Fibroblast of skin of right quadriceps (primary cell): ENCODE measurements around the gene PLEKHM2.

ENCODE experiments used
- DNase-seq: peaks from one replicate; pipeline ENCODE4 v3.0.0-alpha.2; 2013

PLEKHM2 gene

GRCh38 chr1:15744122-15744679 is 60.1 kb downstream of the PLEKHM2 start:
- no peak for DNase-seq

- DNase-seq = no peak
Observed at GRCh38 chr1:15747378-15747777, 63.3 kb downstream of the PLEKHM2 start.

GRCh38 chr1:15748264-15748663 is 64.1 kb downstream of the PLEKHM2 start:
- DNase-seq = no peak

- no peak for DNase-seq
Observed at GRCh38 chr1:15748690-15749398, 64.7 kb downstream of the PLEKHM2 start.

- DNase-seq = peak; percentile 23
Observed at GRCh38 chr1:15749399-15750291, 65.5 kb downstream of the PLEKHM2 start.

GRCh38 chr1:15750924-15751323 is 66.8 kb downstream of the PLEKHM2 start:
- DNase-seq = no peak

- DNase-seq = no peak
Observed at GRCh38 chr1:15751717-15752116, 67.6 kb downstream of the PLEKHM2 start.

GRCh38 chr1:15753776-15754175 is 69.7 kb downstream of the PLEKHM2 start:
- no peak for DNase-seq

GRCh38 chr1:15755021-15755645 is 71.0 kb downstream of the PLEKHM2 start:
- no peak for DNase-seq

- no peak for DNase-seq
Observed at GRCh38 chr1:15755646-15756040, 71.5 kb downstream of the PLEKHM2 start.

GRCh38 chr1:15756143-15757015 is 72.3 kb downstream of the PLEKHM2 start:
- no peak for DNase-seq

GRCh38 chr1:15757016-15757543 is 73.0 kb downstream of the PLEKHM2 start:
- DNase-seq = no peak

GRCh38 chr1:15757575-15758342 is 73.6 kb downstream of the PLEKHM2 start:
- peak; percentile 48 for DNase-seq

- peak; percentile 51 for DNase-seq
Observed at GRCh38 chr1:15758343-15758931, 74.3 kb downstream of the PLEKHM2 start, which contains the start of gene FBLIM1. TSS of gene FBLIM1 (plus strand) at chr1:15758795. CDS start at chr1:15764984, 6,189 bp downstream.

- DNase-seq = peak; percentile 28
Observed at GRCh38 chr1:15758953-15759661, 75.0 kb downstream of the PLEKHM2 start.

- peak; percentile 77 for DNase-seq
Observed at GRCh38 chr1:15760520-15761211, 76.5 kb downstream of the PLEKHM2 start.

- DNase-seq = no peak
Observed at GRCh38 chr1:15761366-15762128, 77.4 kb downstream of the PLEKHM2 start.

GRCh38 chr1:15762546-15762945 is 78.4 kb downstream of the PLEKHM2 start:
- no peak for DNase-seq
